NCI-H2171 treated with DMSO at 0.1 percent for 48 hours (cell line): Measurements from ENCODE around the gene RETREG2.

ENCODE experiments used
- DNase-seq: peaks from one replicate; lab custom pipeline; 2025; lab: John Stamatoyannopoulos, UW

Gene RETREG2, protein sequence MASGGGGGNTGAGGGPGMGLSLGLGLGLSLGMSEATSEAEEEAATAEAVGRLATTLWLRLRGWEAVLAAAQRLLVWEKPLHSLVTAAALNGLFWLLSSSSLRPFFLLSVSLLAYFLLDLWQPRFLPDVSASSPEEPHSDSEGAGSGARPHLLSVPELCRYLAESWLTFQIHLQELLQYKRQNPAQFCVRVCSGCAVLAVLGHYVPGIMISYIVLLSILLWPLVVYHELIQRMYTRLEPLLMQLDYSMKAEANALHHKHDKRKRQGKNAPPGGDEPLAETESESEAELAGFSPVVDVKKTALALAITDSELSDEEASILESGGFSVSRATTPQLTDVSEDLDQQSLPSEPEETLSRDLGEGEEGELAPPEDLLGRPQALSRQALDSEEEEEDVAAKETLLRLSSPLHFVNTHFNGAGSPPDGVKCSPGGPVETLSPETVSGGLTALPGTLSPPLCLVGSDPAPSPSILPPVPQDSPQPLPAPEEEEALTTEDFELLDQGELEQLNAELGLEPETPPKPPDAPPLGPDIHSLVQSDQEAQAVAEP

DNA sequence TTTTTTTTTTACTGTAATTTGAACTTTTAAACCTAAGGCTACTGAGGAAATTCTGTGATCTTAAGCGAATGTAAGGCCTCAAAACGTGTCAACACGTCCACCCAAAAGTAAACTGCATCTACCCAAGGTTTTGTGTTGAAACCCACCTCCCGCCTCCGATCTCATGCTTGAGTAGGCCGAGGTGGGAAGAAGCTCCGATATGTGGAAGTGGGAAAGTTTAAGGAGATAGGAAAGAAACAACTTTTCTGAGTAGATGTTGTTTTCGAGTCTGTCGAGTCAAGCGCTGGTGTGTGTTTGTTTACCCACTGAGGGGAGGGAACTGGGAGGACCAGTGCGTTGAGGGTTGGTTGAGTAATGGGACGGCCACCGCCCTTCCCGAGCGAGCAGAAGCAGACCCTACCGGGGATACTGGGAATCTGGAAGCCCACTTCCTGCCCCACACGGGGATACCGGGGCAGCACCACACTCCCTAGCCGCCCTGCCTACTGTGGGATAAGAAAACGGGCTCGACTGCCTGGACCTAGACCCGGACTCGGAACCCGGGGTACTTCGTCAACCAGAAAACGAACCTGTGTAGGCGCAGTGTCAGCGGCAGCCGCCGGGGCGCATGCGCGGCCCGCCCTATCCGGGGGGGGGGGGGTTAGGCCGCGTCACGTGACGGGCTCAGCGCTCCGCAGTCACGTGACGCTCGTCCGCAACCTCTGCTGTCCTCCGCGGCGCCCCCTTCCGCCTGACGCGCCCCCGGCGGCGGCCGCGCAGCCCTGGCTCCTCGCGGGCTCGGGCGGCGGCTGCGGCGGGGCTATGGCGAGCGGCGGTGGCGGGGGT lies at the start of gene RETREG2:
Gene RETREG2 (plus strand): TSS at position 724 of the 825 bp plus-strand sequence. CDS start 78 bp downstream, at position 802.
- peak; percentile 91 for DNase-seq

DNA sequence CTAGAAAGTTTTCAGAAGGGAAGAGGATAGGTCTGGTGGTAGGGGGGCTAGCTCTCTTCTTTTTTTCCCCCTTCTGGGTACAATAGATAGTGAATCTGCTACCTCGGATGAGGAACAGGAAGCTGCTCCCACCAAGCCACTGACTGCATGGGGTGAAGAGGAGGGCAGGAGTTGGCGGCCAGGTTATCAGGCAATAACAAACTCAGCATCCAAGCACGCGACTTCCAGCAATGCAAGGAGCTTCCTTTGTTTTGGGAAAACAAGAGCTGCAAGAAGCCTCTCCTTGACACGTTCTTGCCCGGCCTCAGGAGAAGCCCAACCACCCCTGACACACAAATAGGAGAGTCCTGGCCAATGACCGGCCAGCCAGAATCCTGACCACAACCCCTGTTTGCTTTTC lies 49.7 kb upstream of the RETREG2 start:
- no peak for DNase-seq

DNA sequence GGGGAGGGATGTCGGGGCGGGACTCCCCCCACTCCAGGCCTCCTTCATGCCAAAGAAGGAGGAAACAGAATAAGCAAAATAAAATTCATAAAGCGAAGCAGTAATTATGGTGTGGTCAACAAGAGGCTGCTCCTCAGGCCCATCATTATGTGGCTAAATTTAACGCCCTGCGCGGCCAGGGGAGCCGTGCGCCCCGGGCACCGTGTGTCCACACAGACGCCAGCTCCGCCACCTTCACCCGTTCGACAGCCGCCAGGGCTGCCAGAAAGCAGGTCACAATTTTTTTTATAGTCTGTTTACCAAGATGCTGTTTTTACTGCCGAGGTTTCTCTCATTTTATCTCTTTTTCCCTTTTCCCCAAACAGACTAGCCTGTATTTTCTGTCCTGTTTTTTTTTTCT lies 48.5 kb upstream of the RETREG2 start:
- DNase-seq: no peak

- no peak for DNase-seq
Observed at GRCh38 chr2:219131327-219131726, 46.7 kb upstream of the RETREG2 start.

GRCh38 chr2:219131744-219132143 lies 46.3 kb upstream of the RETREG2 start:
- no peak for DNase-seq

GRCh38 chr2:219133976-219134375 lies 44.1 kb upstream of the RETREG2 start:
- no peak for DNase-seq

DNA sequence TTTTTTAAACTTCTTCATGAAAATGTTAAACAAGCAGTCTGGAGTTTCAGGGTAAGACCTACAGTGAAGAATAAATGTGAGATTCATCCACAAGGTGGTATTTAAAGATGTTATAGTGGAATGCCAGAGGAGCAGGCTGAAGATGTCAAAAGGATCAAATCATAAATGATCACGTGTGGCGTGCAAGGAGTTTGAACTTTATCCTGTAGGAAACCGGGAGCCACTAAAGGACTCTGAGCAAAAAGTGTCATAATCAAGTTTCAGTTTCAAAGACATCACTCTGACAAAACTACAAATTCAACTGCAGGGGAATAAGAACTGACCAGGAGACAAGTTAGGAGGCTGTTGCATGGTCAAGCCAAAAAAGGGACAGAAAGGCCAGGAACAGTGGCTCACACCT lies 37.4 kb upstream of the RETREG2 start:
- DNase-seq: no peak

DNA sequence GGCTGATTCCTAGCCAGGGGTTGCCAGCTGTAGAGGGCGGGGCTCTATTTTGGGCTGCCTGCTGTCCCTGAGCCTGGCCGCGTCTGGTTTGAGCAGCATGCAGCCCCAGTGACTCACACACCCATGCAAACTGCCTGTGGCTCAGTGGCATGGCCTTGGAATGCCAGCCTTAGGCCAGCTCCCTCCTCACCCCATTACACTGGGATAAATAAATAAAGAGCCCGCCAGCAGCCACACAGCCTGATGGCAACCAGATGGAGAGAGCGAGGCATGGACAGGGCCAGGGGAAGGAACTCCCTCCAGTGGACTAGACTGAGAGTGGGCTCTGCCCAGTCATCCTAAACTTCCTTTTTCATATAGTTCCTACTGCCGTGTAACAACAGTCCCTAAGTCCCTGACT lies 35.7 kb upstream of the RETREG2 start:
- DNase-seq: no peak

- no peak for DNase-seq
Observed at GRCh38 chr2:219149667-219150066, 28.4 kb upstream of the RETREG2 start.

- DNase-seq: peak; percentile 79
Observed at GRCh38 chr2:219155054-219155644, 22.9 kb upstream of the RETREG2 start.

DNA sequence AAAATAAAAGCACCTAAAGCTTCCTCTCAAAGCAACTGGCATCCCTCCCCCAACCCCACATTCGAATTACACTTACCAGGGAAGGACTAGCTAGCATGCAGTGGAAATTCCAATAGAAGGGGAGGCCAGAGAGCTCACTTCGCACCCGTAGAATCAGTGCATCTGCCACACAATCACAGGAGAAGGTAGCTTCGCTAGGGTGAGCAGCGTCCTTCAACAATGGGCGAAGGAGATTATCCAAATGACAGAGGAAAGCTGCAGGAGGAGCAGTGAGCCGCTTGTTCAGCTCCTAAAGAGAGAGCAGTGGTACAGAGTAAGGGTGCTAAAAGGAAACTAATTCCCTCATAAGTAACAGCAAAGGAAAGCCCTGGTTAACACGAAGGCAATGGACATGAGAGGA lies 20.7 kb upstream of the RETREG2 start:
- DNase-seq: no peak

- DNase-seq: no peak
Observed at GRCh38 chr2:219158025-219158424, 20.1 kb upstream of the RETREG2 start.

DNA sequence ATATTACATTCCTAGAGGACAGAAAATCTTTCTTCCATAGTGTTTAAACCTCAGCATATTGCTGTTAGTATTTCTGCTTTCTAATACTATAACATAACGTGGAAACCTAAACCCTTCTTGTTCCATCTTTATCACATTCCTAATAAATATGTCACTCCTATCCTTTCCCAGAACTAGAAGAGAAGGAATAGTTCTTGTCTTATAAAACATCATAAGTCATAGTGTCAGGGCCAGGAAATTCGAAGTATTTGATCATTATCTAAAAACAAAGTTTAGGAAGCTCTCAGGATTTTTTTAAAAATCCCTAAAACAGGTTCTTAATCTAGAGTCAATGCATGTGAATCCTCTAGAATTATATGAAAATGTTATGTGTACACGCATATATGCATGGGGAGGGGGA lies 19.5 kb upstream of the RETREG2 start:
- no peak for DNase-seq

DNA sequence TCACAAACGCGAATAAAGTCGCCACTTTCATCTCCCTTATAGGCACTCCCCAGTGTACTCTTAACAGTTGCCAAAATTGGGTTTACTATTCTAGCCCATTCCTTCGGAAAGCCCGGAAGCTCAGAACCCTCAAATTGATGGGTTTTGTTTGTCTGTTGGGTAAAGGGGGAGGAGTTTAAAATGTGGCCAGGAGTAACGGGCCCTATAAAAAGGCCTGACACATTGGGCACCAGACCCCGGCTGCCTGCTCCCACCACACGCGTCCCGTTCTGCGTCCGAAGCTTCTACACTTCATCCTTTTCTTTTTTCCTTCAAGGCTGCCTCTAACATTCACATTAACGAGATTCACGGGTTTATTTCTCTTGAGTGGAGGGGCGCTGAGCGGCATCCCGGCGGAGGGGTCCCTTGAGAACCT lies 18.3 kb upstream of the RETREG2 start:
- DNase-seq: no peak

- DNase-seq: peak; percentile 90
Observed at GRCh38 chr2:219160186-219161017, 17.7 kb upstream of the RETREG2 start, which contains the start of gene NHEJ1. Gene NHEJ1, minus strand, starts transcription at chr2:219160815. Its CDS starts 2,453 bp downstream, at chr2:219158362.

GRCh38 chr2:219161097-219161496 lies 17.0 kb upstream of the RETREG2 start:
- DNase-seq: no peak

- no peak for DNase-seq
Observed at GRCh38 chr2:219163156-219163555, 14.9 kb upstream of the RETREG2 start.

GRCh38 chr2:219165058-219165911 lies 12.8 kb upstream of the RETREG2 start:
- no peak for DNase-seq

- DNase-seq: no peak
Observed at GRCh38 chr2:219167997-219168396, 10.1 kb upstream of the RETREG2 start.

DNA sequence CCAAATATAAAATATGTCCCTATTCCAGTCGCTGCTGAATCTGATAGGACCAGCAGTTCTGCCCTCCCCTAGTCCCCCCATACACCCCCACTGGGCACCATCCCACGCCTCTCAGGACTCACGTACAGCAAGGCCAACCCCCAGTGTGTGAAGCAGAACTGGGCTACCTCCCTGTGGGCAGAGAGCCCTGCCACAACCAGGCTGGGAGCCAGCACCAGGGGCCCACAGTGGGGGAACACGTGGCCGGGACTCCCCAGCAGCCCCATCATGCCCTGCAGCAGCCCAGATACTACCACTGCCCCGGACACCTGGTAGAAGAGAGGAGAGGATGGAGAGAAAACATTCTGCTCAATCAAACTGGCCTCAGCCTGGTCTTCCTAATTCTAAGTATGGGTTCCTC lies 9.5 kb upstream of the RETREG2 start:
- no peak for DNase-seq
